ENCODE data around the gene DLEC1.

DLEC1 gene

DNA sequence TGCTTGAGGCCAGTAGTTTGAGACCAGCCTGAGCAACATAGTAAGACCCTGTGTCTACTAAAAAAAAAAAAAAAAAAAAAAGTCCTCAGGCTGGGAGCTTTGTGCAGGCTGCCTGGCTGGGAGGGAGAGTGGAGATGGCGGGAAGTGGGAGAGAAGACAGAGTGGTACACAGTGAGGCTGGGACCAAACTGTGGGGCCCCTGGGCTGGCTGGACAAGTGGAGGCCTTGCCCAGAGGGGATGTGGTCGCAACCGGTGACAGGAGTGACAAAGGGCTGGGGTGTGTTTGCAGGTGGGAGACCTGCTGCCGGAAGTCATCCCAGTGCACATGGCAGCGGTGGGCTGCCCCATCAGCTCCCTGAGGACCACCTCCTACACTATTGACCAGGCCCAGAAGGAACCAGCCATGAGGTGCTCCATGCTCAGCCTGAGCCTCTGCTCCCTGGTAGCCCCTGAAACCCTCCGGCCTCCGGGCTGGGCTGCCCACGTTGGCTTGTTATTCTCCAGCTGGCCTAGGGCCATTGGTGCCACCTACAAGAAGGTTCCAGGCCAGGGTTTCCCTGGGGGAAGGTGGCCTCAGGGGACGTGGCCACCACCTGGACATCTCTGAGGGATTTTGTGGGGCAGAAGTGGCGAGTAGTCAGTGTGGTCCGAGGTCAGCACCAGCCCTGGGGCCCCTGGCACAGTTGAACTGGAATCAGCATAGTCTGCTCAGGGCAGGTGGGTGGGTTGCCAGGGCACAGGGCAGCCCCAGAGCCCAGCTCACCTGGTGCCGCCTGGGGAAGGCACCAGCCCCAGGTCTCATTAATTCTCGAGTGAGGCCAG is 75.3 kb downstream of the DLEC1 start:
- no peak for DNase-seq

DNA sequence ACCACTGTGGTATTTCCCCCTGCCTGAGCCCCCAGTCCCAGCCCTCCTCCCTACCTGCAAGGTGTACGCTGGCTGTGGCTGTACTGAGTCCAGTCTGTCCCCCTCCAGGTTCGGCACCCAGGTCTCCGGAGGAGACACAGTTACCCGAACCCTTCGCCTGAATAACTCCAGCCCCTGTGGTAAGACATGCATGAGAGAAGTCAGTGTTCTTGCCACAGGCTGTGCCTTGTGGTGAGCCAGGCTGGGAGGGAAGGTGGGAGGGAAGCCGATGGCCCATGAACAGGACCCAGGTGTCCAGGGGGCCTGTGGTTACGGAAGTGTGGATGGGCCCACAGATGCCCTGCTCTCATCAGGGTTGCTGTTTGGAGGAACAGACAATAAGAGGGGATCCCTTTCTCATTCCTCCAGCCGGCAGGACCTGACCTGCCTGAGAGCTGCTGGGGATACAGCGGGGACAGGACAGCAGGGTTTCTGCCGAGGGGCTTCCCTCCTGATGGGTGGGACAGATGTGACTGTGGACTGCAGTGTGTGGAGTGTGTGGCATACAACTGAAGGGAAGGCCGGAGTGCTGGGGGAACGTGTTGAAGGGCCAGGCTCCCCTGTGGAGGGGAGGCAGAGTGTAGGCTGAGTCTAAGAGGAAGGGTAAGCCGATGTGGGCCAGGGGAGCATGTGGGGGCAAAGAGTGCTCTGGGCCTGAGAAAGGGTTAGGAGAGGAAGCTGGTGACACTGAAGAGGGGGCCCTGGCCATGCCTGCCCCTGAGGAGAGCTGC is 76.1 kb downstream of the DLEC1 start:
- no peak for DNase-seq

DNA sequence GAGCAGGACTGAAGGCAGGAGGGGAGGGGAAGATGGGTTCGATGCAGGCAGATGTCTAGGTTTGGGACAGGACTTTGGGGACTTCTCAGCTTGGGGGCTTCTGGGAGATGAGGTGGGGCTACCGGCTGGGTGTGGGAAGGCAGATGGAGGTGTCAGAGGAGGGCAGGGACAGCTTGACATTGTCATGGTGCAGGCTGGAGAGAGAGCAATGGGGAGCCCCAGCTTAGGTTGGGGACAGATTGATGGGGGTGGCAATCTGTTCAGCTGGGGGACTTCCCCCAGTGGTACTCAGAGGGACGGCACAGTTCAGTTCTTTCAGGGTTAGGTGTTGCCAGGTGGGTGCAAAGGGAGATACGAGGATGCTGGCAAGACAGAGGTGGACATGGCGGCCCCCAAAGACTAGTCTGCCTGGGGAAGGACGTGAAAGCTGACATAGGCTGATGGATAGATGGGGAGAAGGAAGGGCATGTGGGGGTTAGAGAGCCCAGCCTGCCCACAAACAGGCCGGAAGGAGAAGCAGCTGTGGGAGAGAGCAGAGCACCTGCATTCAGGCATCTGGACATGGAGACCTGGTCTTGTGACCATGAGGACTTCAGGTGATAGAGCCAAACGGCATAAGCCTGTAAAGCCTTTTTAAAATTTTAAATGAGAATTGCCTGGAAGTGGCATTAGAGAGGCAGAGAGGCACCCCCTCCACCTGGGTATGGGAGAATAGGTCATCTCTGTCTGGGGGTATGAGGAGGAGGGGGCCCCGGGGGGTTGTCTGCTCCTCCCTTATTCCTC is 76.8 kb downstream of the DLEC1 start:
- DNase-seq = no peak

DNA sequence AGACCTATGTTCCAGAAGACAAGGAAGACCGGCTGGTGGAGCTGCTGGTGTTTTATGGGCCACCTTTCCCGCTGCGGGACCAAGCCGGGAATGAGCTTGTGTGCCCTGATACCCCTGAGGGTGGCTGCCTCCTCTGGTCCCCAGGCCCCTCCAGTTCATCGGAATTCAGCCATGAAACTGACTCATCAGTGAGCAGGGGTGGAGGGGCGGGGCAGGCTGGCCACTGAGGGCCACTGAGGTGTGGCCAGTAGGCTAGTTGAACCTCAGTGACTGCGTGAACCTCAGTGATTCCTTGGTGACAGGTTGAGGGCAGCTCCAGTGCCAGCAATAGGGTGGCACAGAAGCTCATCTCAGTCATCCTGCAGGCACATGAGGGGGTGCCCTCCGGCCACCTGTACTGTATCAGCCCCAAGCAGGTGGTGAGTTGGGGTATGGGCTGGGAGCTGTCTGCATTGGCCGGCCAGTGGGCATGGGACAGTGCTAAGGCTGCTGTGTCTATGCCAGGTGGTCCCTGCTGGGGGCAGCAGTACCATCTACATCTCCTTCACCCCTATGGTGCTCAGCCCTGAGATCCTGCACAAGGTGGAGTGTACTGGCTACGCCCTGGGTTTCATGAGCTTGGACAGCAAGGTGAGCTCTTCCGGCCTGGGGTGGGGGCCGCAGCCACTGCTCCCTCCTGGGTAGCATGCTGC is 77.6 kb downstream of the DLEC1 start:
- DNase-seq = no peak

DNA sequence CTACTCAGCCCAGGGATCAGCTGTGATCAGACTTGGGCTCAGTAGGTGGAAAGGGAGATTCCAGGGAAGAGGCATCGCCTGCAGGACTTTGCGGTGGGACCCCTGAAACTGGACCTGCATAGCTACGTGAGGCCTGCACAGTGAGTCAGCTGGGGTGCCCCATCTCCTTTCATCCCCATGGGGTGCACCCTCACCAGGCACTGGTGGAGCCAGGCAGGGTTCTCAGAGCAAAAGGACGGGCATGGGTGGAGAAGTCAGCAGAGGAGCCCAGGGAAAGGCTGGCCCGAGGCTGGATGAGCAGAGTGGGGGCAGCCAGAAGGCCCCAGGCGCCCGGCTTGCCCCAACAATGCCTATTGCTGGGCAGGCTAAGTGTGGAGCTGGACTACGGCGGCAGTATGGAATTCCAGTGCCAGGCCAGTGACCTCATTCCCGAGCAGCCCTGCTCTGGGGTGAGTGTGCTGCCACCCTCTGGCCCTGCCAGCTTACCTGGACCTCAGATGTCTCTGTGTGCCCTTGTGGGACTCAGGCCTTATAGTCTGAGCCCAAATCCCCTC is 78.2 kb downstream of the DLEC1 start:
- no peak for DNase-seq

DNA sequence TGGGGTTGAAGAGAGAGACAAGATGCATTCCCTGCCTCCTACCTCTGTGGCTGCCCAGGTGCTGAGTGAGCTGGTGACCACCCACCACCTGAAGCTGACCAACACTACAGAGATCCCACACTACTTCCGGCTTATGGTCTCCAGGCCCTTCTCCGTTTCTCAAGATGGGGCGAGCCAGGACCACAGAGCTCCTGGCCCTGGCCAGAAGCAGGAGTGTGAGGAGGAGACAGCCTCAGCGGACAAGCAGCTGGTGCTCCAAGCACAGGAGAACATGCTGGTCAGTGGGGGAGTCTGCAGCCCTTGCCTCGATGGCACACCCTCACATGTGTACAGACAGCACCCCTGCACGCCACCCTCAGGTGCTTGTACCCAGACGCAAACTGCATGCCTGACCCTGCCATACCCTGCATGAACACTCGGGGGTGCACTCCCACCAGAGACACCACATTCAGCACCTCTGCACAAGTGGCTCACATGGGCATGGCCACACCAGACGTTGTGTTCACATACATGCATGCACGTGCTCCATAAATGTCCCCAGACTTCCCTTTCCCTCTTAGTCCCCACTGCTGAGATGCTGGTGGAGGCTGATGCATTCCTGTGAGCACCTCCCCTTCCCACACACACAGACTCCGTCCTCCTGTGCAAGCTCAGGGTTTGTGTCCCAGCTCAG is 78.9 kb downstream of the DLEC1 start:
- DNase-seq = peak; percentile 78

DNA sequence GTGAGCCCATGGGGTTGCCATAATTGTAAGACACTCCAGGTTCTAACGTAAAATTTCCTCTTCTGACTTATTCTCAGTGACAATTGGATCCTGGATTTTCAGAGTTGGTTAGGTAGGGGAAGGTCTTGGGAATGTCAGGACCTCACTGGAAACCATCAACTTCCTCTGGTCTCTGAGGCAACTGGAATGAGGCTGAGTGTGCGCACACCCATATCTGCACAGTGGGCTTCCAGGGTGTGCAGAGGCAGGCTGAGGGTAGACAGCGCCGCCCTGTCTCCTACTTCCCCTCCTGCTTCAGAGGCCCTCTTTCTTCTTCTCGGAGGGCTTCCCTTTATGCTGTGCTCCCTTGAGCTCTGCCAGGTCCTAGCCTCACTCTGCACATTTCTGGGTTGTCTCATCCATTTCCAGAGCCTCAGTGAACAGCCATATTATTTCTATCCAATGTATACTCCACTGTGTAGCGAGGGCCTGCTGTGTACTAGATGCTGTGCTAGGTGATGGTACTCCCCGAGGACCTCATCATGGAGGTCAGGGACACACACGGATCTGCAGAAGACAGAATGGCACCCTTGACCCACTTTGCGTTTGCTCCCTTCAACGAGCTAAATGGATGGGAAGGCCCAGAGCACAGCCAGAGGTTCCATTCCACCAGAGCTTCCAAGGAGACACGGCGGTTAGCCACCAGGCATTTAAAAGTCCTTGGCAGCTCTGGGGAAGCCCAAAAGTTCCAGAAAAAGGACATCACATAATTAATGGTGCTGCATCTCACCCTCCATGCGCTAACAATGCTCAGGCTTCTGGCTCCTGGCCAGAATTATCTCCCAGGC is 79.6 kb downstream of the DLEC1 start:
- DNase-seq = no peak

DNA sequence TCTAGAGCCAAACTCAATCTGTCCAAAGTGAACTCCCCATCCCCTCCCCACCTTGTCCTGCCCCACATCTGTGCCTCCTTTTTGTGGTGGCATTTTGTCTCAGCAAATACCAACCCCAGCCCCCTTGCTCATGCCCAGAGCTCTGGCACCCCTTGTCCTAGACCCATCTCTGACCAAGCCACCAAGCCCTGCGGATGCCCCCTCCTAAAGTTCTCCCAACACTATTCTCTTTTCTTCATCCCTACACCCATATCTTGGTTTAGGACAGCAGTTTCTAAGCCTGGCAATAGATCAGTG is 80.2 kb downstream of the DLEC1 start:
- DNase-seq = no peak

DNA sequence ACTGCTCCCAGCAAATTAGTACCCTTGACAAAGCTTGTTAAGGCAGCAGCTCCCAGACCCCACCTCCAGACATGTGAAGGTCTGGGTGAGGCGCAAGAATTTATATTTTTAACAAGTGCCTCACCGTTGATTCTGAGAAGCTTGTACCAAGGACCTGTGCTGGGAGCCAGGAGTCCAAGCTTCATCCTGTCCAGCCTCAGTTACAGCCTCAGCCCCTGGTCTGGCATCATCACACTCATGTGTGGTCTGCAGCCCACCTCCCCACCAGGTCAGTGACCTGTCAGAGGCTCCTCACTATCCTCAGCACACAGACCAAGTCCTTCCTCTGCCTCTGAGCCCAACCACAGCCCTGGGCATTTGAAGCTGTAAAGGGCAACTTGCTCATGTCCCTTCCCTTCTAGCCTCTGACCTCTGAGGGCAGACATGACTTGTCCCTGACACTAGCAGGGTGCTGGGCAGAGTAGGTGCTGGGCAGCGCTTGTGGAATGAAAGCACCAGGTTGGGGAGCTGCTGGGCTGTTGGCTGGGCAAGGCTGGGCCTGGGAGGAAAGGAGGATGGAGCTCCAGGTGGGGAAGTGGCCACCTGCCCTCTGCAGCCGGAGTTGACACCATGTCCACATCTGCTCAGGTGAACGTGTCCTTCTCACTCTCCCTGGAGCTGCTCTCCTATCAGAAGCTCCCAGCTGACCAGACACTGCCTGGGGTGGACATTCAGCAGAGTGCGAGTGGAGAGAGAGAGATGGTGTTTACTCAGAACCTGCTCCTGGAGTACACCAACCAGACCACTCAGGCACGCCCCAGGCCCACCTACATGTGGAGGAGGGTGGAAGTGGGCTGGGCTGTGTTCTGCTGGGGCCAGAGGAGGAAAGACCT is 81.0 kb downstream of the DLEC1 start:
- DNase-seq = no peak

DNA sequence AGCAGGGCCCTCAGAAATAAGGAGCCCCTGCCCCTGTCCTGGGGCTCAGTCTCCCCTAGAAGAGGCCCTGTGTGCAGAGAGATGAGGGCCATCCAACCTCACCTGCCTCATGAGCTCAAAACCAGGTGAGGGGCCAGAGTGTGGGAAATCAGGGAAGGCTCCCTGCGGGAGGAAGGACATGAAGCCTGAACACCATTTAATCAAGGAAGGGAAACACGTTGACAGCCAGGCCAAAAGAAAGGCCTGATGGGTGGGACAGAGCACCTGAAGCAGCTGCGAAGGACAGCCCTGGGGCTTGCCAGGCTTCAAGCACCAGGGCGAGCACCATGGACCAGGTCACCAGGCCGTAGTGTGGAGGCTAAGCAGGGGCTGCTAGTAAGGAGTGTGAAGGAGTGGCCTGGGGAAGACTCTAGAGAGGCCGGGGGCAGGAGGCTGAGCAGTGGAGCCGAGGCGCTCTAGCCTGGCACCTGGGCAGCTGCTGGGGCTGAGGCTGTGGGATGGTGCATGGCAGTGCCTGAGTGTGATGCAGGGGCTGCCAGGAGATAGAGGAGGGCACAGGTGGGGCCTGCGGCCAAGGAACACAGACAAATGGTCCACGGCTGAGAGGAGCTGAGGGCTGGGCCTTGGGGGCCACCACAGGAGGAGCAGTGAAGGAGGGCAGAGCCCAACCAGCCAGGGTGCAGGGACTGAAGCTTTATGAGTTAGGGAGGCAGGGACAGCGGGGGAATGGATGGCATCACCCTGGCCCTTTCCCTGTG is 81.9 kb downstream of the DLEC1 start:
- DNase-seq = no peak

DNA sequence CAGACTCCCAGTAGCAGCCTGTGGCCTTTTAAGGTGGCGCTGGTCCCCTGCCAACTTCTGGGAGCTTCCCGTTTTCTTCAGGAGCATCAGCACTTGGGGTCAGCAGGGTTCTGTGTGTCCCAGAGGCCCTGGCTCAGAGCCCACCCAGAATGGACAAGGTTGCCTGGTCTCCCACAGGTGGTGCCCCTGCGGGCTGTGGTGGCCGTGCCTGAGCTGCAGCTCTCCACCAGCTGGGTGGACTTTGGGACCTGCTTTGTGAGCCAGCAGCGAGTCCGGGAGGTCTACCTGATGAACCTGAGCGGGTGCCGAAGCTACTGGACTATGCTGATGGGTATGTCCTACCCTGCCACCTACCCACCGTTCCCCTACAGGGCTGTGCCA is 82.4 kb downstream of the DLEC1 start:
- no peak for DNase-seq

DNA sequence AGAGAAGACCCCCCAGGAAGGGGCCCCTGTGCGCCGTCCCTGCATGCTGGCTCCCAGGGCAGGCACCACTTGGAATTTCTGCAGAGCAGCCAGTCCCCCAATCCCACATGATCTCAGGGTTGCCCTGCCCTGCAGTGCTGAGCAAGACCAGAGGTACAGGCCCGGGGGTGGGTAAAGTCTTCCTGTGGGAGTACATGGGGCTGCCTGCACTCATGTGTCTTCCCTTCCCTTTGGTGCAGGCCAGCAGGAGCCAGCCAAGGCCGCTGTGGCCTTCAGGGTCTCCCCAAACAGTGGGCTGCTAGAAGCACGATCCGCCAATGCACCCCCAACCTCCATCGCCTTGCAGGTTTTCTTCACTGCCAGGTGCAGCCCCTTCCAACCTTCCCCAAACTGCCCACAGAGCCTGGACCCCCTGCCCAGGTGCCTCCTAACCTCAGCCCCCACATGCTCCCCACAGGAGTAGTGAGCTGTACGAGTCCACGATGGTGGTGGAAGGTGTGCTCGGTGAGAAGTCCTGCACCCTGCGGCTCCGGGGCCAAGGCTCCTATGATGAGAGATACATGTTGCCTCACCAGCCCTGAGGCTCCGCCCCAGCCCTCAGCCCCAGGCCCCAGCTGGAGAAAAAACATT is 82.9 kb downstream of the DLEC1 start:
- DNase-seq = no peak

DNA sequence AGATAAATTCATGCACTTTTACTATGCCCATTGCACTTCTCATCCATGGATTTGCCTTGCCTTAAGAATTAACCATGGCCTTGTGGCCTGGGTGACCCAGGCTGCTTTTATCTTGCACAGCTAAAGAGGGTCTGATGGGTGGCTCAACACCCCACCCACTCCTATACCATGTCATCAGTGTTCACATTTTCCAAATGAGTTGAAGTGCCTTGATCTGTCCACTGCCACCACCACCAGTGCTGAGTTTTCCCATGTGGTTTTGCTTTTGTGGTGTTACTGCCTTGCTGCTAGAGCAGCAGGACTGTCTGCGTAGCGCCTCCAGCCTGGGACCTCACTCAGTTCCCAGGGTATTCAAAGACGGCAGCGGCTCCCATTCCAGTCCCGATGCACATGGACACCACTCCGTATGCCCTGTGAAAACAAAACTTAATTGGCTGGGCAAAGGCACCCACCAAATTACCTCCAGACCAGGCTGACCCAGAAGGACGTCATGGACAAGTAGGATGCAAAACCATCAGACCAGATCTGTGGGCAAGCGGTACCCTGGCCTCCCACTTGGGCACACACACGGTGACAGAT is 83.8 kb downstream of the DLEC1 start:
- DNase-seq = no peak

DNA sequence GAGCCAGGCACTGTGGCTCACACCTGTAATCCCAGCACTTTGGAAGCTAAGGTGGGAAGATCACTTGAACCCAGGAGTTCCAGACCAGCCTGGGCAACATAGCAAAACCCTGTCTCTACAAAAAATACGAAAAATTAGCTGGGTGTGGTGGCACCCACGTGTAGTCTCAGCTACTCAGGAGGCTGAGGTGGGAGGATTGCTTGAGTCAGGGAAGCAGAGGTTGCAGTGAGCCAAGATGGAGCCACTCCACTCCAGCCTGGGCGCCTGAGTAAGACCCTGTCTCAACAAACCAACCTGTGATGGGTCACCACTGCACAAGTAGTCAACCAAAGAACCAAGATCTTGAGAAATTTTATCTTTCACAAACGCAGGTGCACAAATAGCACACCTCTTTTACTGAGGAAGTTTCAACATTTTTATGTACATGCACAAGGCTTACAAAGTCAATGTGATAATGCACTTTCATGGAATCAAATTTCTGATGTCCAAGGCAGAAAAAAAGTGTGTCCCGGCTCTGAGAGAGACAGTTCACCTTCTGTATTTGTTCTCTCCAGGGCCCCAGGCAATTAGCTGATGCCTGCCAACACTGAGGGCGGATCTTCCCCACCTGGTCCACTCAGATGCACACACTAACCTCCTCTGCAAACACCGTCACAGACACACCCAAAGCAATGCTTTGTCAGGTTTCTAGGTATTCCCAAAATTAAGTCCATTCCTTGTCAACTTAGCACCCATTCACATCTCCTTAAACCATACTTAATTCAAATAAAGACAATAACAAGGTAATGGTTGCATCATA is 85.5 kb downstream of the DLEC1 start:
- no peak for DNase-seq

DNA sequence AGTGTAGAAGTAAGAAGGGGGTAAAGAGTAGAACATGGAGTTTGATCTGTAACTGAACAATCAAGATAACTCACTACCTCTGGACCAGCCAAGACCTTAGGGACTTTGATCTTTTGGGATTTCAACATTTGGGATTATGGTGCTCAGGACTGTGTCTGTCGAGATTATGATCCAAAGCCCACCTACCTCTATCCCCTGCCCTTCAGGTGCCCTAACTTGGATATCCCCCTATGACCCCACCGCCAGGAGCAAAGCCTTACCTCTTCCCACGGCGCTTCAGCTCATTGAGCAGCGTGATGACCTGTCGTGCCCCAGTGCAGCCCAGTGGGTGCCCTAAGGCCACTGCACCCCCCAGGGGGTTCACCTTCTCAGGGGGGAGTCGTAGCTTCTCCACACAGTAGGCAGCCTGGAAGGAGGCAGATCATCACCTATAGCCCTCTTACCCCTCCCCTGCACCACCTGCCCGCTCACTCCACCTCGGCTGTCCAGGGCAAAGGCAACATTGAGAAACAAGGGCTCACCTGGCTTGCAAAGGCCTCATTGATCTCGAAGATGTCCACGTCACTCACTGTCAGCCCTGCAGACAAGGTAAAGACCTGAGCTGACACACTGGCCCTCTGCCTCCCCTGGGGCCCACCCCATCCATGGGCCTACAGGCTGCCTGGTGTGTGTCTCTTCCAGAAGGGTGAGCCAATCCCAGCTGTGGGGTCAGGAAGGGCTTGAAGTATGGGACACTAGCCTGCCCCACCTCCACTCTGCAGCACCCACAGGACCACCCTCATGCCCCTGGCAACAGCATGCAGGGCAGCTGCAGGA is 86.5 kb downstream of the DLEC1 start:
- DNase-seq = no peak

DNA sequence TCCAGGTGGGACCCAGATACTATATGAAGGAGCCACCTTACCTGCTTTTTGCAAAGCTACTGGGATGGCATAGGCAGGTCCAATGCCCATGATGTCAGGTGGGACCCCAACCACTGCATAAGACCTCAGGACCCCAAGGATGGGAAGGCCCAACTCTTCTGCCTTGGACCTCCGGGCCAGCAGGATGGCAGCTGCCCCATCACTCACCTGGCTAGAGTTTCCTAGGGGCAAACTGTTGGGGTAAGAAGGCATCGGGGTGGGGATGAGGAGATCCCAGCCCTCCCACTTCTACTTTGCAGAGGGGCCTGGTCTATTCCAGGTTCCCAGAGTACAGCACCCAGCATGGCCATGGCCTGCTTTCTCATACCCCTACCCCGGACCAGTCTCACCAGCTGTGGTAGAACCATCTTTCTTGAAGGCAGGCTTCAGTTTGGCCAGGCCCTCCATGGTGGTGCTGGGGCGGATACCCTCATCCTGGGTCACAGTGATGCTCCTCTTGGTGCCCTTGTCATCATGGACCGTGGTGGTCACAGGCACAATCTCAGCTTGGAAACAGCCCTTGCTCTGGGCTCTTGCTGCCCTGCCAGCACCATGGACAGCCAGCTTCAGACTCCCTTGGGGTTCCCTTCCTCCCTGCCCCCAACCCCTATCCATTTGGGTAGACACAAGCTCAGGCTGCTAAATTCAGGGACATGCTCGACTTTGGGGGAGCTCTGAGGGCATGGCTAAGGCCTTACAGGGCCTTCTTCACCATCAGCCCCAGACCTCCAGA is 87.3 kb downstream of the DLEC1 start:
- no peak for DNase-seq
